Measurements from ENCODE around the gene KRTCAP2. TPM values are rescaled to one million over a fixed set of nuclear protein-coding genes. Genes with fewer than 3 reads are reported as not detected.

KRTCAP2 gene
- total and polyA plus RNA-seq, 5 donors from 2014 or later = 122 to 537 (median 498) TPM

DNA sequence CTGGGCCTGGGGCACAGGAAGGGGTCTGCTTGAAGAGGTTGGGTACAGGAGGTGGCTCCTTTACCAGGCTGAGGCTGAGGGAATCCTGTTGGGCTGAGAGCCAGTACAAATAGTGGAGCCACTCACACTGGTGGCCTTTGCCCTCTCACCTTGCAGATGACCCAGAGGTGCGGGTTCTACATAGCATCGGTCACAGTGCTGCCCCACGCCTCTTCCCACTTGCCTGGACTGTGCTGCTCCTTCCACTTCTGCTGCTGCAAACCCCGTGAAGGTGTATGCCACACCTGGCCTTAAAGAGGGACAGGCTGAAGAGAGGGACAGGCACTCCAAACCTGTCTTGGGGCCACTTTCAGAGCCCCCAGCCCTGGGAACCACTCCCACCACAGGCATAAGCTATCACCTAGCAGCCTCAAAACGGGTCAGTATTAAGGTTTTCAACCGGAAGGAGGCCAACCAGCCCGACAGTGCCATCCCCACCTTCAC is 39.3 kb downstream of the KRTCAP2 start:
- Histone ChIP-seq H3K4me3 (ENCODE audit: low read depth, low read length) (no peak overlapping the region), H3K36me3 (ENCODE audit: control insufficient read depth, insufficient read depth, low read length) (no peaks in the 10 kb centered on the region), H3K4me1 (ENCODE audit: control insufficient read depth, insufficient read depth, low read length, poor library complexity, severe bottlenecking) (peaks cover 29% of the 10 kb centered on the region), H3K9me3 (ENCODE audit: control insufficient read depth in 2 of 2, low read length in 2 of 2) (no peaks in the 10 kb centered on the region), H3K27ac (ENCODE audit: insufficient read depth, low read length, poor library complexity, severe bottlenecking) (no peak overlapping the region), H3K27me3 (ENCODE audit: control insufficient read depth, insufficient read depth, low read length) (no peaks in the 10 kb centered on the region)
- Mint-ChIP-seq H3K27me3 (peaks cover 25% of the 10 kb centered on the region), H3K27ac (peak overlapping the region in 2 of 3 donors; percentile 0 to 56), H3K9me3 (no peaks in the 10 kb centered on the region), H3K36me3 (peaks cover 6% of the 10 kb centered on the region), H3K4me1 (peaks cover 13 to 64% (median 36%) of the 10 kb centered on the region in 4 donors), H3K4me3 (peak overlapping the region in 3 of 4 donors; percentile 95 to 99 (median 95))
- DNase-seq (no peak), ATAC-seq (ENCODE audit: low read depth in 2 of 2) (no peak)

DNA sequence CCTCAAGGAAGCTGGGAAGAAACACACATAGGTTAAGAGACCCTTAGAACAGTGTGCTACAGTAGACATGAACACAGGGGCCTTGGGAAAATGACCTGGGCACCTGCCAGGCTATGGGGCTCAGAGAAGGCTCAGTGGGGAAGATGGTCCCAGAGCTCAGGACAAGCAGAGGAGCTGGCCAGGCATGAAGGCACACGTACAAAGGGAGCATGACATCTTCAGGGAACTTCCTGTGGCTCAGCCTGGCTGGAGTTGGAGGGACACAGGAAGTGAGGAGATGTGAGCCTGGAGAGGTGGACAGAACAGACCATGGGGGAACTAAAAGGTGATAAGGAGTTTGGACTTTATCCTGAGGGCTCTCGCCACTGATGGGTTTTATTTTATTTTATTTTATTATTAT is 41.2 kb downstream of the KRTCAP2 start:
- H3K9me3 Mint-ChIP-seq = no peaks in the 10 kb centered on the region
- H3K4me1 Mint-ChIP-seq = peaks cover 9 to 62% (median 33%) of the 10 kb centered on the region in 4 donors
- peaks cover 6% of the 10 kb centered on the region for H3K36me3 Mint-ChIP-seq
- no peak for ATAC-seq (ENCODE audit: low read depth in 2 of 2)
- H3K27me3 Mint-ChIP-seq = peaks cover 42% of the 10 kb centered on the region
- DNase-seq = no peak
- Histone ChIP-seq H3K4me3 (ENCODE audit: low read depth, low read length) (no peak overlapping the region), H3K4me1 (ENCODE audit: control insufficient read depth, insufficient read depth, low read length, poor library complexity, severe bottlenecking) (peaks cover 41% of the 10 kb centered on the region), H3K36me3 (ENCODE audit: control insufficient read depth, insufficient read depth, low read length) (no peaks in the 10 kb centered on the region), H3K27me3 (ENCODE audit: control insufficient read depth, insufficient read depth, low read length) (peaks cover 8% of the 10 kb centered on the region), H3K27ac (ENCODE audit: insufficient read depth, low read length, poor library complexity, severe bottlenecking) (no peak overlapping the region), H3K9me3 (ENCODE audit: control insufficient read depth in 2 of 2, low read length in 2 of 2) (no peaks in the 10 kb centered on the region)
- peak overlapping the region in 3 of 4 donors; percentile 29 to 81 (median 50) for H3K4me3 Mint-ChIP-seq
- H3K27ac Mint-ChIP-seq = no peak overlapping the region

DNA sequence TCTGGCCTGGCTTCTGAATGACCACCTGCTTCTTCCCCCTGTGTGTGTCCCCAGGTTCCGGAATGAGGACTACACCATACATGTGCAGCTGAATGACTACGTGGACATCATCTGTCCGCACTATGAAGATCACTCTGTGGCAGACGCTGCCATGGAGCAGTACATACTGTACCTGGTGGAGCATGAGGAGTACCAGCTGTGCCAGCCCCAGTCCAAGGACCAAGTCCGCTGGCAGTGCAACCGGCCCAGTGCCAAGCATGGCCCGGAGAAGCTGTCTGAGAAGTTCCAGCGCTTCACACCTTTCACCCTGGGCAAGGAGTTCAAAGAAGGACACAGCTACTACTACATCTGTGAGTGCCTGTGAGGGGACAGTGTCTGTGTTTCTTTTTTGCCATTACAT is 41.8 kb downstream of the KRTCAP2 start:
- Mint-ChIP-seq H3K27me3 (peaks cover 46% of the 10 kb centered on the region), H3K27ac (peak overlapping the region in 1 of 3 donors; percentile 18), H3K9me3 (no peaks in the 10 kb centered on the region), H3K36me3 (peaks cover 6% of the 10 kb centered on the region), H3K4me3 (peak overlapping the region in 1 of 4 donors; percentile 81), H3K4me1 (peaks cover 7 to 61% (median 32%) of the 10 kb centered on the region in 4 donors)
- no peak for DNase-seq
- H3K4me3 ChIP-seq (ENCODE audit: low read depth, low read length) = no peak overlapping the region
- peaks cover 43% of the 10 kb centered on the region for H3K4me1 ChIP-seq (ENCODE audit: control insufficient read depth, insufficient read depth, low read length, poor library complexity, severe bottlenecking)
- no peaks in the 10 kb centered on the region for H3K9me3 ChIP-seq (ENCODE audit: control insufficient read depth in 2 of 2, low read length in 2 of 2)
- no peaks in the 10 kb centered on the region for H3K36me3 ChIP-seq (ENCODE audit: control insufficient read depth, insufficient read depth, low read length)
- no peak for ATAC-seq (ENCODE audit: low read depth in 2 of 2)
- H3K27me3 ChIP-seq (ENCODE audit: control insufficient read depth, insufficient read depth, low read length) = peaks cover 9% of the 10 kb centered on the region
- H3K27ac ChIP-seq (ENCODE audit: insufficient read depth, low read length, poor library complexity, severe bottlenecking) = no peak overlapping the region

DNA sequence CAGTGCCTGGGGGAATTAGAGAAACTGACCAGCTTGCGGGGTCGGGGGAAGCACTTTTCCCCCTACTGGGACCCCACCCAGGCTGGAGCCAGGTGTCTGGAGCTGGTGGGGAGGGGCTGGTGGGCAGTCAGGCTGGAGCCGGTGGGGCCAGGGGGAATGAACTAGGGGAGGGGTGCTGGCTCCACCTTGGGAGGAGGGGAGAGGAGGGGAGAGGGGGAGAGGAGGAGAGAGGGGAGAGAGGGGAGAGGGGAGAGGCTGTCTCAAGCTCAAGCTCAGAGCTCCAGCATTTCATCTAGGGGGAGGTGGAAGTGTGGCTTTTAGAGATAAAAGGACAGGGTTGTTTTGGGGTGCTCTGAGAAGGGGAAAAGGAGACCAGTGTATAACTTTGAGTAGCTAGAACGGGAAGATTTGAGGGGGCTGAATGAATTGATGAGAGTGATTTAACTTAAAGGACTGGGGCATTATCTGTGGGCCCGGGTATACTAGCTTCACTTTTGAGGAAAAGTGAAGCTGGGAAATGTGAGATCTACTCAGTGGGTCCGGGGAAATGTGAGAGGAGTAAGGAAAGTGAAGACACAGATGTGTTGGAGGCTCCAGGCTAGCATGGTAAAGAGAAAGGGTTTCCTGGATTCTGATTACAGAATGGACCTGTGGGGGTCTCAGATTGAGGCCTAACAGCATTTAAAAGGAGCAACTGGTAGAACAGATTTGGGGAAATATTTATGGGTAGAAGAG is 42.7 kb downstream of the KRTCAP2 start:
- DNase-seq = no peak
- Histone ChIP-seq H3K4me3 (ENCODE audit: low read depth, low read length) (no peak overlapping the region), H3K27me3 (ENCODE audit: control insufficient read depth, insufficient read depth, low read length) (peaks cover 9% of the 10 kb centered on the region), H3K36me3 (ENCODE audit: control insufficient read depth, insufficient read depth, low read length) (no peaks in the 10 kb centered on the region), H3K27ac (ENCODE audit: insufficient read depth, low read length, poor library complexity, severe bottlenecking) (peak overlapping the region; percentile 5), H3K4me1 (ENCODE audit: control insufficient read depth, insufficient read depth, low read length, poor library complexity, severe bottlenecking) (peaks cover 42% of the 10 kb centered on the region), H3K9me3 (ENCODE audit: control insufficient read depth in 2 of 2, low read length in 2 of 2) (no peaks in the 10 kb centered on the region)
- no peak for ATAC-seq (ENCODE audit: low read depth in 2 of 2)
- Mint-ChIP-seq H3K27ac (peak overlapping the region in 2 of 3 donors; percentile 18 to 82), H3K9me3 (no peaks in the 10 kb centered on the region), H3K4me1 (peaks cover 7 to 56% (median 29%) of the 10 kb centered on the region in 4 donors), H3K4me3 (peak overlapping the region; percentile 66 to 81 (median 74)), H3K36me3 (peaks cover 6% of the 10 kb centered on the region), H3K27me3 (peaks cover 46% of the 10 kb centered on the region)

DNA sequence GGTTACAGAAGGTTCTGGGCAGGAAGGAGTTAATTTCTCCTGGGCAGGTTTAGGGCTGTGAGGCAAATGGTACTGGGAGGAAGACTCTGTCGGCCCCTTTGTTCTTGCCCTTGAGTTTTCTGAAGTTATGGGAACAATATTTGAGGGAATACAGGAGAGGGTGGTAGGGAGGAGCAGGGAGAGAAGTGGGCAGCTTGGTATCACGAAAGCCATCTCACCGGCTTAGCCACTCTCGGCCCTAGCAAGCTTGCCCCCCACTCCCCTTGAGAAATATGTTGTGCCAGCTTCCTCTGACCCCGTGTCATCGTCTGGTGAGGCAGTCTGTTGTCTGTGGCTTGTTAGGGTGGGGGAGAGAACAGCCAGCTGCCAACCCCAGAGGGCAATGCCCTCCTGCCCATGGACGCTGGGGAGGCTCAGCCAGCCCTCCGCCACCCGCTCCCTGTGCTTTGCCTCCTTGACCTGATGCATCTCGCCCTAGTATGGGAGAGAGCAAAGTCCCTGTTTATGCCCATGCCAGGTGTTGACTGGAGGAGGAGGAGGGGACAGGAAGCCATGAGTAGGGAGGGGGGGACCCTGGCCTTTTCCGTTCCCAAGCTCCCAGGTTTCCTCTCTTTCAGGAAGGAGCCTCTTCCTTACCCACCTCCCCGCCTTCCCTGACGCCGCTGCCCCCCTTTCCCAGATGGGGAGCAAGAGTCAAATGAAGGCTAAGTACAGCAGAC is 44.2 kb downstream of the KRTCAP2 start:
- ATAC-seq (ENCODE audit: low read depth in 2 of 2) (no peak), DNase-seq (no peak)
- Histone ChIP-seq H3K4me3 (ENCODE audit: low read depth, low read length) (peak overlapping the region; percentile 48), H3K4me1 (ENCODE audit: control insufficient read depth, insufficient read depth, low read length, poor library complexity, severe bottlenecking) (peaks cover 35% of the 10 kb centered on the region), H3K9me3 (ENCODE audit: control insufficient read depth in 2 of 2, low read length in 2 of 2) (no peaks in the 10 kb centered on the region), H3K27me3 (ENCODE audit: control insufficient read depth, insufficient read depth, low read length) (peaks cover 9% of the 10 kb centered on the region), H3K27ac (ENCODE audit: insufficient read depth, low read length, poor library complexity, severe bottlenecking) (no peak overlapping the region), H3K36me3 (ENCODE audit: control insufficient read depth, insufficient read depth, low read length) (no peaks in the 10 kb centered on the region)
- Mint-ChIP-seq H3K4me3 (peak overlapping the region; percentile 75 to 87 (median 81)), H3K4me1 (peaks cover 0 to 46% (median 22%) of the 10 kb centered on the region in 4 donors), H3K9me3 (no peaks in the 10 kb centered on the region), H3K27me3 (peaks cover 55% of the 10 kb centered on the region), H3K27ac (peak overlapping the region; percentile 14 to 84 (median 21)), H3K36me3 (peaks cover 6% of the 10 kb centered on the region)

DNA sequence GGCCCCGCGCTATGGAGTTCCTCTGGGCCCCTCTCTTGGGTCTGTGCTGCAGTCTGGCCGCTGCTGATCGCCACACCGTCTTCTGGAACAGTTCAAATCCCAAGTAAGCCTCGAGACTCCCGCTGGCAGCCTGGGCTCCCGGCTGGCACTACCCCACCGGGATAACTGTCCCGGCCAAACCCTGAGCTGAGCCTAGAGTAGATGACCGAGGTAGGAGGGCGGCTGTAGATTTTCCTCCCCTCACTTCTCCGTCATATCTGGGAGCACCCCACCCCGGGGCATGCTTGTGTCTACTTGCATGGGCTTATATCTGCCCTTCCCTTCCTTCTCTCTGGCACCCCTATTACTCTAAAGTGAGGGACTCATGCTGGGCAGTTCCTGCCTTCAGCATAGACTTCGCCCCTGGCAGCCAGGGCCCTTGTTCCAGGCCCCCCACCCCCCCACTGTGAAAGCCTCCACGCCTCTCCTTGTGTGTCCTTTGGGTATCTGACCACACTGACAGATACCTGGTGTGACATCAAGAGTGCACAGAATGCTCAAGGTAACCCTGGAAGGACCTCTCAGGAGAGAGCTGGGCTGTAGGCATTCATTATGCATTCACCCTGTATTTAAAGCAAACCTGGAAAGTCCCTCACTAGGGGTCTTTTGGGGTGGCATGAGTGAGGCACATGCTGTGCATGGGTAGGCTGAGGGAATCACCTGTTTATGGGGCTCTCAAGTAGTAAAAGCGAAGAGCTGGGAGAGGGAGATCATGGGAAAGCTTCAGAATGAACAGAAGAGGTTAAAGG is 44.9 kb downstream of the KRTCAP2 start:
- H3K27me3 Mint-ChIP-seq = peaks cover 60% of the 10 kb centered on the region
- H3K27me3 ChIP-seq (ENCODE audit: control insufficient read depth, insufficient read depth, low read length) = peaks cover 9% of the 10 kb centered on the region
- DNase-seq = no peak

More for the DNA sequence above, 44.9 kb downstream of the KRTCAP2 start:
- no peaks in the 10 kb centered on the region for H3K36me3 ChIP-seq (ENCODE audit: control insufficient read depth, insufficient read depth, low read length)
- Mint-ChIP-seq H3K9me3 (no peaks in the 10 kb centered on the region), H3K4me3 (peak overlapping the region; percentile 75 to 87 (median 81)), H3K27ac (peak overlapping the region; percentile 21 to 84 (median 73)), H3K36me3 (peaks cover 4% of the 10 kb centered on the region), H3K4me1 (peaks cover 0 to 44% (median 20%) of the 10 kb centered on the region in 4 donors)
- no peak overlapping the region for H3K27ac ChIP-seq (ENCODE audit: insufficient read depth, low read length, poor library complexity, severe bottlenecking)
- no peaks in the 10 kb centered on the region for H3K9me3 ChIP-seq (ENCODE audit: control insufficient read depth in 2 of 2, low read length in 2 of 2)
- H3K4me1 ChIP-seq (ENCODE audit: control insufficient read depth, insufficient read depth, low read length, poor library complexity, severe bottlenecking) = peaks cover 35% of the 10 kb centered on the region
- no peak for ATAC-seq (ENCODE audit: low read depth in 2 of 2)
- peak overlapping the region; percentile 48 for H3K4me3 ChIP-seq (ENCODE audit: low read depth, low read length)
